Measurements from ENCODE around the gene SLC6A7.

SLC6A7 gene

GRCh38 chr5:150156027-150156368 lies 33.9 kb upstream of the SLC6A7 start:
- DNase-seq = no peak

GRCh38 chr5:150156540-150156939 lies 33.3 kb upstream of the SLC6A7 start:
- no peak for DNase-seq

GRCh38 chr5:150157168-150157567 lies 32.7 kb upstream of the SLC6A7 start:
- DNase-seq = no peak

GRCh38 chr5:150158170-150158949 lies 31.5 kb upstream of the SLC6A7 start:
- no peak for DNase-seq

- DNase-seq = no peak
Measured at GRCh38 chr5:150159031-150159430, 30.8 kb upstream of the SLC6A7 start.

- DNase-seq = no peak
Measured at GRCh38 chr5:150159741-150160179, 30.1 kb upstream of the SLC6A7 start.

- no peak for DNase-seq
Measured at GRCh38 chr5:150160448-150161081, 29.3 kb upstream of the SLC6A7 start.

- DNase-seq = peak; percentile 46
Measured at GRCh38 chr5:150161242-150162141, 28.4 kb upstream of the SLC6A7 start.

GRCh38 chr5:150162142-150162513 lies 27.7 kb upstream of the SLC6A7 start:
- DNase-seq = no peak

- no peak for DNase-seq
Measured at GRCh38 chr5:150163035-150163434, 26.8 kb upstream of the SLC6A7 start.

GRCh38 chr5:150163547-150164059 lies 26.3 kb upstream of the SLC6A7 start:
- DNase-seq = no peak

- DNase-seq = no peak
Measured at GRCh38 chr5:150164211-150164980, 25.5 kb upstream of the SLC6A7 start.

- no peak for DNase-seq
Measured at GRCh38 chr5:150166037-150166649, 23.7 kb upstream of the SLC6A7 start.

- no peak for DNase-seq
Measured at GRCh38 chr5:150166650-150167511, 23.0 kb upstream of the SLC6A7 start, which contains the start of gene CDX1. Gene CDX1 (plus strand): TSS chr5:150166778. CDS start chr5:150166877, 99 bp downstream.

- DNase-seq = no peak
Measured at GRCh38 chr5:150167512-150167850, 22.4 kb upstream of the SLC6A7 start.

GRCh38 chr5:150167908-150168307 lies 22.0 kb upstream of the SLC6A7 start:
- DNase-seq = no peak

- DNase-seq = no peak
Measured at GRCh38 chr5:150168864-150169263, 21.0 kb upstream of the SLC6A7 start.

- no peak for DNase-seq
Measured at GRCh38 chr5:150172145-150172544, 17.7 kb upstream of the SLC6A7 start.

- no peak for DNase-seq
Measured at GRCh38 chr5:150172556-150172955, 17.3 kb upstream of the SLC6A7 start.

- no peak for DNase-seq
Measured at GRCh38 chr5:150173161-150173560, 16.7 kb upstream of the SLC6A7 start.

GRCh38 chr5:150174285-150174684 lies 15.6 kb upstream of the SLC6A7 start:
- no peak for DNase-seq
